Progenitor cell of endocrine pancreas (in vitro differentiated cells): Measurements from ENCODE around the gene GUCD1. TPM values are rescaled to one million over a fixed set of nuclear protein-coding genes. Genes with fewer than 3 reads are reported as not detected.

Source experiments
- DNase-seq: peaks from one replicate; pipeline ENCODE4 v3.0.0; 2021; ENCODE audit warnings: low spot score; ENCODE audit not compliant: unreplicated experiment
- H3K27ac Mint-ChIP-seq: 2 replicates; pipeline ENCODE4 v1.8.0; 2021; ENCODE audit warnings: mild to moderate bottlenecking, moderate library complexity, mixed read lengths
- H3K27me3 Mint-ChIP-seq: 2 replicates; pipeline ENCODE4 v1.8.0; 2021; ENCODE audit warnings: mixed read lengths
- H3K36me3 Mint-ChIP-seq: 2 replicates; pipeline ENCODE4 v1.8.0; 2022; ENCODE audit warnings: mixed read lengths; ENCODE audit not compliant: insufficient read depth
- H3K4me1 Mint-ChIP-seq: 2 replicates; pipeline ENCODE4 v1.8.0; 2021; ENCODE audit warnings: low read depth, mixed read lengths
- H3K4me3 Mint-ChIP-seq: 2 replicates; pipeline ENCODE4 v1.8.0; 2021; ENCODE audit warnings: low read depth, mild to moderate bottlenecking, moderate library complexity, mixed read lengths
- H3K9me3 Mint-ChIP-seq: 2 replicates; pipeline ENCODE4 v1.8.0; 2021; ENCODE audit warnings: low read depth, mixed read lengths
- total RNA-seq: library from RNA; stranded (reverse); gene quantifications from 2 replicates; pipeline ENCODE4 v1.2.1, GENCODE V29; 2021
- TF ChIP-seq, protein P1 (sequence below): fragments of 200-600 bp; sonication (generic); IDR thresholded peaks from one replicate; pipeline ENCODE4 v1.5.0; 2021; ENCODE audit warnings: antibody characterized with exemption, mild to moderate bottlenecking; ENCODE audit not compliant: unreplicated experiment

GUCD1 gene
- total RNA-seq, 1 donor from 2014 or later = 67.5 TPM

- H3K9me3 Mint-ChIP-seq = no peaks in the 10 kb centered on the region
- TF ChIP-seq, protein P1, sequence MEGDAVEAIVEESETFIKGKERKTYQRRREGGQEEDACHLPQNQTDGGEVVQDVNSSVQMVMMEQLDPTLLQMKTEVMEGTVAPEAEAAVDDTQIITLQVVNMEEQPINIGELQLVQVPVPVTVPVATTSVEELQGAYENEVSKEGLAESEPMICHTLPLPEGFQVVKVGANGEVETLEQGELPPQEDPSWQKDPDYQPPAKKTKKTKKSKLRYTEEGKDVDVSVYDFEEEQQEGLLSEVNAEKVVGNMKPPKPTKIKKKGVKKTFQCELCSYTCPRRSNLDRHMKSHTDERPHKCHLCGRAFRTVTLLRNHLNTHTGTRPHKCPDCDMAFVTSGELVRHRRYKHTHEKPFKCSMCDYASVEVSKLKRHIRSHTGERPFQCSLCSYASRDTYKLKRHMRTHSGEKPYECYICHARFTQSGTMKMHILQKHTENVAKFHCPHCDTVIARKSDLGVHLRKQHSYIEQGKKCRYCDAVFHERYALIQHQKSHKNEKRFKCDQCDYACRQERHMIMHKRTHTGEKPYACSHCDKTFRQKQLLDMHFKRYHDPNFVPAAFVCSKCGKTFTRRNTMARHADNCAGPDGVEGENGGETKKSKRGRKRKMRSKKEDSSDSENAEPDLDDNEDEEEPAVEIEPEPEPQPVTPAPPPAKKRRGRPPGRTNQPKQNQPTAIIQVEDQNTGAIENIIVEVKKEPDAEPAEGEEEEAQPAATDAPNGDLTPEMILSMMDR = no peak
- no peak for DNase-seq
Measured at GRCh38 chr22:24519496-24519895, 35.4 kb downstream of the GUCD1 start.

DNA sequence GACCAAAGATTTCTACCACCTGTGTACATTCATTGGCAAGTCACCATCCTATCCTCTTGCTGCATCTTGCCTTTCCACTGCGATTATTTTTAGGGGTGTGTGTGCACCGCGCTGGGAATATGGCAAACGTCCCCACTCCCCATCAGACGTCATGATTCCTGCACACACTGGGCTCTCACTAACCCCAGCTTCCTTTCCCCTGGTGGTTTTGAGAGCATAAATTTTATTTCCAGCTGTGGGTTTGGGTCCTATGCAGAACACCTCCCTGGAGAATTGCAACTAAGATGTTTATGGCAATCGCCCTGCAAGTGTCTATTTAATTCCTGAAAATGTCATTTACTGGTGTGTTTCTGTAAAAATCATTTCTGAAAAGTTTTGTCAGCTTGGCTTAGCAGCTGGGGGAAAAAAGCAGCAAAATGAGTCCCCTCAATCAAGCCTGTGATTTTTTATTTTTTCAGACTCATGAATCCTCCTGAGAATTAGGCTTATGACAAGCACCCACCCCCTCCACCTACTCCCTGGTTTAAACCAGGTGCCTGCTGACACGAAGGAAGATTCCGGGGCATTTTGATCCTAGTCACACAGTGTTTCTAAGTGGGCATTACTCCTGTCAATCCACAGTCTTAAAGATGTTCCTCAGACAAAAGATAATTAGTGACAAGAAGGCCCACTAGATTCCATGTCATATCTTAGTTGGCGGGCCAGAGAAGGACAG is 36.0 kb downstream of the GUCD1 start:
- Mint-ChIP-seq H3K4me3 (no peak overlapping the region), H3K9me3 (no peaks in the 10 kb centered on the region), H3K27me3 (peaks cover 9% of the 10 kb centered on the region), H3K36me3 (no peaks in the 10 kb centered on the region), H3K27ac (no peak overlapping the region), H3K4me1 (peaks cover 26% of the 10 kb centered on the region)
- TF ChIP-seq, protein P1 = no peak
- DNase-seq = no peak

More at GRCh38 chr22:24519496-24519895, 35.4 kb downstream of the GUCD1 start:
- Mint-ChIP-seq H3K36me3 (no peaks in the 10 kb centered on the region), H3K27me3 (peaks cover 9% of the 10 kb centered on the region), H3K4me1 (peaks cover 21% of the 10 kb centered on the region), H3K27ac (no peak overlapping the region), H3K4me3 (no peak overlapping the region)

GRCh38 chr22:24518228-24518627 is 36.7 kb downstream of the GUCD1 start:
- TF ChIP-seq, protein P1 = no peak
- no peak for DNase-seq
- Mint-ChIP-seq H3K27ac (no peak overlapping the region), H3K4me3 (no peak overlapping the region), H3K4me1 (peaks cover 33% of the 10 kb centered on the region), H3K27me3 (peaks cover 9% of the 10 kb centered on the region), H3K36me3 (no peaks in the 10 kb centered on the region), H3K9me3 (no peaks in the 10 kb centered on the region)

- H3K4me1 Mint-ChIP-seq = peaks cover 38% of the 10 kb centered on the region
- H3K36me3 Mint-ChIP-seq = no peaks in the 10 kb centered on the region
- peak overlapping the region; percentile 52 for H3K27ac Mint-ChIP-seq
- no peak for DNase-seq
- peaks cover 9% of the 10 kb centered on the region for H3K27me3 Mint-ChIP-seq
- TF ChIP-seq, protein P1 = no peak
- H3K4me3 Mint-ChIP-seq = no peak overlapping the region
- H3K9me3 Mint-ChIP-seq = no peaks in the 10 kb centered on the region
Measured at GRCh38 chr22:24517446-24517845, 37.5 kb downstream of the GUCD1 start.

- no peak overlapping the region for H3K27ac Mint-ChIP-seq
- H3K9me3 Mint-ChIP-seq = no peaks in the 10 kb centered on the region
- DNase-seq = no peak
- TF ChIP-seq, protein P1 = no peak
- H3K27me3 Mint-ChIP-seq = peaks cover 9% of the 10 kb centered on the region
- peaks cover 40% of the 10 kb centered on the region for H3K4me1 Mint-ChIP-seq
- no peaks in the 10 kb centered on the region for H3K36me3 Mint-ChIP-seq
- no peak overlapping the region for H3K4me3 Mint-ChIP-seq
Measured at GRCh38 chr22:24516301-24516737, 38.6 kb downstream of the GUCD1 start.
